Activated CD4-positive, CD25-positive, alpha-beta regulatory T cell (primary cell): Measurements from ENCODE around the gene CPT1C.

Source experiments
- DNase-seq, 4 experiments: peaks; one replicate each; lab custom pipeline; 2025; lab: John Stamatoyannopoulos, UW

The CPT1C gene

GRCh38 chr19:49758292-49758691 lies 67.4 kb downstream of the CPT1C start:
- no peak for DNase-seq

- DNase-seq, result no peak
Measured at GRCh38 chr19:49761249-49761624, 70.3 kb downstream of the CPT1C start.

- no peak for DNase-seq
Measured at GRCh38 chr19:49761625-49762311, 70.9 kb downstream of the CPT1C start.

- no peak for DNase-seq
Measured at GRCh38 chr19:49763230-49763629, 72.3 kb downstream of the CPT1C start, which contains the start of gene TSKS. TSS of gene TSKS (minus strand) at chr19:49763306. CDS start at chr19:49763247, 59 bp downstream.
